WTC11 (cell line): ENCODE results near the gene PLIN5. TPM values are rescaled to one million over a fixed set of nuclear protein-coding genes. Genes with fewer than 3 reads are reported as not detected.

Source experiments
- ATAC-seq: fragments of 200-7000 bp; cut with Tn5 transposase; 2 replicates; pipeline ENCODE4 v1.10.0; 2021; ENCODE audit warnings: mild to moderate bottlenecking, moderate library complexity
- CTCF ChIA-PET: fragments of 300-600 bp; sonication (Branson Sonifier 250); formaldehyde crosslinking; loops from one replicate; lab custom pipeline; 2021; ENCODE audit warnings: antibody characterized with exemption; lab: Charles Lee
- POLR2A ChIA-PET: fragments of 350-600 bp; sonication (Branson Sonifier 250); formaldehyde crosslinking; loops from one replicate; lab custom pipeline; 2021; ENCODE audit warnings: antibody characterized with exemption; lab: Charles Lee
- DNase-seq: peaks from one replicate; pipeline ENCODE4 v3.0.0; 2021; ENCODE audit warnings: low spot score
- H3K27ac Mint-ChIP-seq: 2 replicates; pipeline ENCODE4 v1.8.0; 2021; ENCODE audit warnings: mixed read lengths
- H3K27me3 Mint-ChIP-seq: 2 replicates; pipeline ENCODE4 v1.8.0; 2021; ENCODE audit warnings: low read depth, mild to moderate bottlenecking, moderate library complexity, mixed read lengths
- H3K36me3 Mint-ChIP-seq: 2 replicates; pipeline ENCODE4 v1.8.0; 2021; ENCODE audit warnings: mixed read lengths
- H3K4me1 Mint-ChIP-seq: 2 replicates; pipeline ENCODE4 v1.8.0; 2022; ENCODE audit warnings: mixed read lengths
- H3K4me3 Mint-ChIP-seq: 2 replicates; pipeline ENCODE4 v1.8.0; 2021; ENCODE audit warnings: mild to moderate bottlenecking, moderate library complexity, mixed read lengths
- H3K9me3 Mint-ChIP-seq: 2 replicates; pipeline ENCODE4 v1.8.0; 2021; ENCODE audit warnings: mixed read lengths
- CREB1 ChIP-seq: sonication (generic); formaldehyde crosslinking; IDR thresholded peaks from 2 replicates; pipeline ENCODE4 v1.8.0; 2023; ENCODE audit warnings: mild to moderate bottlenecking, missing genetic modification reagents
- IRF2 ChIP-seq: sonication (generic); formaldehyde crosslinking; IDR thresholded peaks from 2 replicates; pipeline ENCODE4 v1.8.0; 2022; ENCODE audit warnings: low read depth, missing genetic modification reagents, borderline replicate concordance
- TEAD1 ChIP-seq: sonication (generic); formaldehyde crosslinking; IDR thresholded peaks from 2 replicates; pipeline ENCODE4 v1.8.0; 2022; ENCODE audit warnings: mild to moderate bottlenecking, missing genetic modification reagents
- ZNF219 ChIP-seq: sonication (generic); formaldehyde crosslinking; IDR thresholded peaks from 2 replicates; pipeline ENCODE4 v1.8.0; 2023; ENCODE audit warnings: missing genetic modification reagents, mild to moderate bottlenecking, borderline replicate concordance
- total RNA-seq: library from RNA; stranded (reverse); gene quantifications from 3 replicates; pipeline ENCODE4 v1.2.3, GENCODE V29; 2021
- TF ChIP-seq, protein P1 (sequence below): sonication (generic); formaldehyde crosslinking; IDR thresholded peaks from 2 replicates; pipeline ENCODE4 v1.8.0; 2022; ENCODE audit warnings: mild to moderate bottlenecking, missing genetic modification reagents
- TF ChIP-seq, protein P2 (sequence below): sonication (generic); formaldehyde crosslinking; IDR thresholded peaks from 2 replicates; pipeline ENCODE4 v1.8.1; 2023; ENCODE audit warnings: mild to moderate bottlenecking, missing genetic modification reagents, moderate library complexity
- TF ChIP-seq, protein P3 (sequence below): fragments of 250-450 bp; sonication (Bioruptor Pico); IDR thresholded peaks from 2 replicates; pipeline ENCODE4 v1.9.0; 2021; ENCODE audit warnings: mild to moderate bottlenecking
- TF ChIP-seq, protein P4 (sequence below): sonication (generic); formaldehyde crosslinking; IDR thresholded peaks from 2 replicates; pipeline ENCODE4 v1.8.0; 2022; ENCODE audit warnings: mild to moderate bottlenecking, missing genetic modification reagents
- TF ChIP-seq, protein P5 (sequence below): fragments of 250-450 bp; sonication (Bioruptor Pico); conservative IDR thresholded peaks from 2 replicates; pipeline ENCODE4 v1.9.0; 2021; ENCODE audit warnings: mild to moderate bottlenecking
- TF ChIP-seq, protein P6 (sequence below): sonication (generic); formaldehyde crosslinking; conservative IDR thresholded peaks from 2 replicates; pipeline ENCODE4 v1.8.1; 2022; ENCODE audit warnings: mild to moderate bottlenecking, missing genetic modification reagents
- TF ChIP-seq, protein P7 (sequence below): sonication (generic); formaldehyde crosslinking; IDR thresholded peaks from 2 replicates; pipeline ENCODE4 v1.8.0; 2022; ENCODE audit warnings: mild to moderate bottlenecking, missing genetic modification reagents

PLIN5 gene
- total RNA-seq, 1 experiment from 2014 or later = 3.9 TPM

DNA sequence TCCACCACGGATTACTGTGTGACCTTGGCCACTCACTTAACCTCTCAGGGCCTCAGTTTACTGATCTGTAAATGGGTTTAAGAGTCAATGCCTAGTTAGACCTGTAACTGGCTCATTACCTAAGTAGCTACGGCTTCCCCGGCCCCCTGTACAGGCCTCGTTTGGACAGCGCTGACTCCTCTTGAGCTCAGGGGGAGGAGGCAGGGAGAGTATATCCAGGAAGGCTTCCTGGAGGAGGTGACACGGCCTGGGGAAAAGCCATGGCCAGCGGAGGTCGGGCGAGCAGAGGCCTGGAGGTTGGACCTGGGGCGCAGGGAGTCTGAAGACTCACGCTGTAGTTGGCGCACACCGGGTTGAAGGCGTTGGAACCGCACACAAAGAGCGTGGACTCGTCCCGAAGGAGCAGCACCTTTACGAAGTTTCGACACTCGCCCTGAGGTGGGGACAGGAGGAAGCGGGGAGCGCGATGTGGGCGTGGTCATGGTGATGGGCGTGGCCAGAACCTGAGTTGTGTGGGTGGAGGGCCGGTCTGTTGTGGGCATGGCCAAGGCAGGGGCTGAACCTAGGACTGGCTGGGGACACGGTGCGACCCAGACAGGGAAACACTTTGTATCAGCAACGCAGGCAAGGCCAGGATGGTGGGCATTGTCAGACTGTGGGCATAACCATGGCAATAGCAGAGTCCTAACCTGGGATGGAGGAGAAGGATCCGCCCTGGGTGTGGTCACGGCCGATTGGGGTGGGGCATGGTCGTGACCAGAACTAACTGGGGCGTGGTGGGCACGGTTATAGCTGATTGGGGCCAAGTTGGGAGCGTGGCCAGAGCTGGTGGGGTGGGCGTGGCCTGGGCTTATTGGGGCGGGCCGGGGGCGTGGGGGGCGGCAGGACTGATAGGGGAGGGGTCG lies 20.9 kb upstream of the PLIN5 start (continued):
- TF ChIP-seq, protein P1, sequence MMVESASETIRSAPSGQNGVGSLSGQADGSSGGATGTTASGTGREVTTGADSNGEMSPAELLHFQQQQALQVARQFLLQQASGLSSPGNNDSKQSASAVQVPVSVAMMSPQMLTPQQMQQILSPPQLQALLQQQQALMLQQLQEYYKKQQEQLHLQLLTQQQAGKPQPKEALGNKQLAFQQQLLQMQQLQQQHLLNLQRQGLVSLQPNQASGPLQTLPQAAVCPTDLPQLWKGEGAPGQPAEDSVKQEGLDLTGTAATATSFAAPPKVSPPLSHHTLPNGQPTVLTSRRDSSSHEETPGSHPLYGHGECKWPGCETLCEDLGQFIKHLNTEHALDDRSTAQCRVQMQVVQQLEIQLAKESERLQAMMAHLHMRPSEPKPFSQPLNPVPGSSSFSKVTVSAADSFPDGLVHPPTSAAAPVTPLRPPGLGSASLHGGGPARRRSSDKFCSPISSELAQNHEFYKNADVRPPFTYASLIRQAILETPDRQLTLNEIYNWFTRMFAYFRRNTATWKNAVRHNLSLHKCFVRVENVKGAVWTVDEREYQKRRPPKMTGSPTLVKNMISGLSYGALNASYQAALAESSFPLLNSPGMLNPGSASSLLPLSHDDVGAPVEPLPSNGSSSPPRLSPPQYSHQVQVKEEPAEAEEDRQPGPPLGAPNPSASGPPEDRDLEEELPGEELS (CRISPR knock-in tag) = 0 out of 2 replicates have a peak, but pooled peaks have one; percentile 19

DNA sequence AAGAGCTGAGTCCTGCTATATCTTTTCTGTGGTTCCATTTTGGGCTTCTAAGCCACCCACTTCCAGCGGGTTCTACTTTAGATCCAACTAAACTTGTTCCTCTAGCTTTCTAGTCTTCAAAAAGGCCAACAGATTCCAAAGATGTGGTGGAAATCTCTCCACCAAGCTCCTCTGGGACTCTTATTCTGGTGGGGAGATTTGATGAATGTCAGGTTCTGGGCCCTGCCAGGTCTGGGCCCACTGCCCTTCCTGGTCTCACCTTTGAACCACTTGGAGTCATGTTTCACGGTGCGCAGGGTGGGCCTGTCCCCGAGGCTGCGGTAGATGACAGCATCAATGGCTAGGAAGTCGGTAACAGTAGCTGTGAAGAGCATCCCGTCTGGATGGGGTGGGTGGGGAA lies 19.7 kb upstream of the PLIN5 start:
- Mint-ChIP-seq H3K9me3 (no peaks in the 10 kb centered on the region), H3K27ac (no peak overlapping the region), H3K27me3 (peaks cover 2% of the 10 kb centered on the region; the same call in 1 of the 2 replicates), H3K36me3 (peaks cover 40% of the 10 kb centered on the region), H3K4me3 (no peak overlapping the region), H3K4me1 (peaks cover 9% of the 10 kb centered on the region)
- ATAC-seq (no peak), DNase-seq (no peak)
- ChIA-PET CTCF (no interaction called here), POLR2A (no interaction called here)
- TF ChIP-seq IRF2 = no peak
- TF ChIP-seq TEAD1 (CRISPR knock-in tag) = no peak
- TF ChIP-seq, protein P2, sequence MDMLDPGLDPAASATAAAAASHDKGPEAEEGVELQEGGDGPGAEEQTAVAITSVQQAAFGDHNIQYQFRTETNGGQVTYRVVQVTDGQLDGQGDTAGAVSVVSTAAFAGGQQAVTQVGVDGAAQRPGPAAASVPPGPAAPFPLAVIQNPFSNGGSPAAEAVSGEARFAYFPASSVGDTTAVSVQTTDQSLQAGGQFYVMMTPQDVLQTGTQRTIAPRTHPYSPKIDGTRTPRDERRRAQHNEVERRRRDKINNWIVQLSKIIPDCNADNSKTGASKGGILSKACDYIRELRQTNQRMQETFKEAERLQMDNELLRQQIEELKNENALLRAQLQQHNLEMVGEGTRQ (CRISPR knock-in tag) = no peak

DNA sequence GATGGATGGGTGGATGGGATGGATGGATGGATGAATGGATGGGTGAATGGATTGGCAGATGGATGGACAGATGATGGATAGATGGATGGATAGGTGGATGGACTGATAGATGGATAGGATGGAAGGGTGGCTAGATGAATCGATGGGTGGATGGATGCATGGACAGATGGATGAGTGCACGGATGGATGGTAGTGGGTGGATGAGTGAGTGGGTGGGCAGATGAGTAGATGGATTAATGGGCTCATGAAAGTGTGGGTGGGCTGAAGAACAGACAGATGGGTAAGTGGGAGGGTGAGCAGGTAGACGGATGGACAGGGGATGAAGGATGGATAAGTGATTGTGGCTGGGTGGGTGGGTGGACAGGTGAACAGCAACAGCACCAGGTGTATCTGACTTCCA lies 18.8 kb upstream of the PLIN5 start:
- TF ChIP-seq CREB1 = no peak
- TF ChIP-seq, protein P3, sequence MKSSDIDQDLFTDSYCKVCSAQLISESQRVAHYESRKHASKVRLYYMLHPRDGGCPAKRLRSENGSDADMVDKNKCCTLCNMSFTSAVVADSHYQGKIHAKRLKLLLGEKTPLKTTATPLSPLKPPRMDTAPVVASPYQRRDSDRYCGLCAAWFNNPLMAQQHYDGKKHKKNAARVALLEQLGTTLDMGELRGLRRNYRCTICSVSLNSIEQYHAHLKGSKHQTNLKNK = no peak
- TF ChIP-seq, protein P4, sequence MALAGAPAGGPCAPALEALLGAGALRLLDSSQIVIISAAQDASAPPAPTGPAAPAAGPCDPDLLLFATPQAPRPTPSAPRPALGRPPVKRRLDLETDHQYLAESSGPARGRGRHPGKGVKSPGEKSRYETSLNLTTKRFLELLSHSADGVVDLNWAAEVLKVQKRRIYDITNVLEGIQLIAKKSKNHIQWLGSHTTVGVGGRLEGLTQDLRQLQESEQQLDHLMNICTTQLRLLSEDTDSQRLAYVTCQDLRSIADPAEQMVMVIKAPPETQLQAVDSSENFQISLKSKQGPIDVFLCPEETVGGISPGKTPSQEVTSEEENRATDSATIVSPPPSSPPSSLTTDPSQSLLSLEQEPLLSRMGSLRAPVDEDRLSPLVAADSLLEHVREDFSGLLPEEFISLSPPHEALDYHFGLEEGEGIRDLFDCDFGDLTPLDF (CRISPR knock-in tag) = no peak
- TF ChIP-seq, protein P5, sequence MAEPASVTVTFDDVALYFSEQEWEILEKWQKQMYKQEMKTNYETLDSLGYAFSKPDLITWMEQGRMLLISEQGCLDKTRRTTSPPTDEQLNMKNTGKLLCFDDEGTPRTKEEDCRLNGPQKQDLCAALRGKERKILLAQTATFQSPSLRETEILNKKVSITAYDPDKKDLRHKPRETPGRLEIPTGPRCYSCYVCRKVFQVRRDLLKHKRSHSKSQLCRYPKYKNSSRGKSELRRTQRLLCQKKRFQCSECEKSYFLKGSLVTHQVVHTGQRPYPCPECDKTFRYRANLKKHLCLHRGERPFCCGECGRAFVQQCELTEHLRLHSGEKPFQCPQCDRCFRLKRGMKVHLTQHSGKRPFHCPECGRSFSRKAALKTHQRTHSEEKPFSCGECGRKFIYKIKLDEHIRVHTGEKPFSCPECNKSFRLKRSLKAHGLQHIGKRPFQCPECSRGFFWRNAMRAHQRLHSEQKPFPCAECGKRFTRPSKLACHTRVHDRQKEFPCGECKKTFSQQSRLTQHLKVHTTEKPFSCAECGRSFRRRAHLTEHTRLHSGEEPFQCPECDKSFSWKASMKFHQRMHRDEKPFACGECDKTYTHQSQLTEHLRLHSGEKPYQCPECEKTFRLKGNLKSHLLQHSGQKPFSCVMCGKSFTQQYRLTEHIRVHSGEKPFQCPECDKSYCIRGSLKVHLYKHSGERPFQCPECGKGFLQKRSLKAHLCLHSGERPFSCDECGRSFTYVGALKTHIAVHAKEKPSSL = no peak
- no peak for TF ChIP-seq ZNF219 (CRISPR knock-in tag)
- TF ChIP-seq, protein P6, sequence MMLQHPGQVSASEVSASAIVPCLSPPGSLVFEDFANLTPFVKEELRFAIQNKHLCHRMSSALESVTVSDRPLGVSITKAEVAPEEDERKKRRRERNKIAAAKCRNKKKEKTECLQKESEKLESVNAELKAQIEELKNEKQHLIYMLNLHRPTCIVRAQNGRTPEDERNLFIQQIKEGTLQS (CRISPR knock-in tag) = no peak
- TF ChIP-seq, protein P7, sequence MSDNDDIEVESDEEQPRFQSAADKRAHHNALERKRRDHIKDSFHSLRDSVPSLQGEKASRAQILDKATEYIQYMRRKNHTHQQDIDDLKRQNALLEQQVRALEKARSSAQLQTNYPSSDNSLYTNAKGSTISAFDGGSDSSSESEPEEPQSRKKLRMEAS = no peak
- ATAC-seq (no peak), DNase-seq (no peak)
- H3K36me3 Mint-ChIP-seq = peaks cover 44% of the 10 kb centered on the region
- H3K4me3 Mint-ChIP-seq = no peak overlapping the region
- peaks cover 2% of the 10 kb centered on the region; the same call in 1 of the 2 replicates for H3K27me3 Mint-ChIP-seq
- POLR2A ChIA-PET = no interaction called here
- CTCF ChIA-PET = no interaction called here
- H3K4me1 Mint-ChIP-seq = peaks cover 9% of the 10 kb centered on the region
- no peak overlapping the region for H3K27ac Mint-ChIP-seq
- no peaks in the 10 kb centered on the region for H3K9me3 Mint-ChIP-seq
